22Rv1 (cell line): Measurements from ENCODE around the gene PKHD1.

Experiments used
- CTCF ChIP-seq: fragments of 450-650 bp; IDR thresholded peaks from 2 replicates; pipeline ENCODE4 v1.5.1; 2017; ENCODE audit warnings: mild to moderate bottlenecking
- ZFX ChIP-seq: fragments of 450-650 bp; IDR thresholded peaks from 2 replicates; pipeline ENCODE4 v1.6.1; 2017; ENCODE audit warnings: antibody characterized with exemption, borderline replicate concordance

GRCh38 chr6:51565472-51565871 is 521.9 kb downstream of the PKHD1 start:
- TF ChIP-seq CTCF (no peak), ZFX (no peak)
